AG04450 (cell line): Measurements from ENCODE around the gene SNAPIN. TPM values are rescaled to one million over a fixed set of nuclear protein-coding genes. Genes with fewer than 3 reads are reported as not detected.
A peak's percentile ranks its signal among the peaks of the same experiment; 100 is the strongest.
"Not testable (repeated sequence)": the region's sequence is repeated elsewhere in the genome, so short reads cannot be mapped to it uniquely, and the experiment has no call there.

Experiments
- CTCF ChIA-PET: fragments of 300-600, 350-600 bp; formaldehyde crosslinking; extraction: SDS; loops from one replicate; lab custom pipeline; 2022; ENCODE audit warnings: antibody characterized with exemption, inconsistent platforms; lab: Charles Lee
- POLR2A ChIA-PET: fragments of 350-600 bp; formaldehyde crosslinking; extraction: SDS; loops from one replicate; lab custom pipeline; 2021; ENCODE audit warnings: antibody characterized with exemption, inconsistent platforms; lab: Yijun Ruan, JAX
- DNase-seq: peaks from one replicate; pipeline ENCODE4 v3.0.0-alpha.2; 2011; ENCODE audit warnings: low read depth, low spot score
- H3K27ac ChIP-seq: one replicate; pipeline ENCODE4 v1.5.1; 2012; ENCODE audit warnings: low read depth, low read length, control low read depth
- H3K27me3 ChIP-seq: one replicate; pipeline ENCODE4 v1.6.0; 2012; ENCODE audit warnings: low read length; ENCODE audit not compliant: control insufficient read depth, insufficient read depth
- H3K4me3 ChIP-seq: 2 replicates; pipeline ENCODE4 v1.5.1; 2011; ENCODE audit warnings: mild to moderate bottlenecking, low read depth, low read length, control low read depth
- H3K9me3 ChIP-seq: 2 replicates; pipeline ENCODE4 v1.5.1; 2012; ENCODE audit warnings: low read length; ENCODE audit not compliant: control insufficient read depth, insufficient read depth
- CTCF ChIP-seq: IDR thresholded peaks from 2 replicates; pipeline ENCODE4 v1.5.1; 2011; ENCODE audit warnings: low read depth, low read length, control low read depth, inconsistent platforms
- polyA plus RNA-seq: library from polyadenylated mRNA; depleted of rRNA; stranded (reverse); fragments of >200 nt; gene quantifications from 2 replicates; pipeline ENCODE4 v1.2.3, GENCODE V29; 2011

SNAPIN gene
- polyA plus RNA-seq, 1 experiment: 56.8 TPM

DNA sequence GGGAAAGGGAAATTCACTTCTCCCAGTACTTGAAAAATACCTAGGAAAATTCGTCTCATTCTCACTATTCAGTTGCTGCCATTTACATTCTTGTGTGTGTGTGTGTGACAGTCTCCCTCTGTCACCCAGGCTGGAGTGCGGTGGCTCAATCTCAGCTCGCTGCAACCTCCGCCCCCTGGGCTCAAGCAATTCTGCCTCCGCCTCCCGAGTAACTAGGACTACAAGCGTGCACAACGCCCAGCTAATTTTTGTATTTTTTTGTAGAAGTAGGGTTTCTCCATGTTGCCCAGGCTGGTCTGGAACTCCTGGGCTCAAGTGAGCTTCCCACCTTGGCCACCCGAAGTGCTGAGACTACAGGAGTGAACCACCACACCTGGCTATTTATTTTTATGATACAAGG, 1.2 kb downstream of the SNAPIN start:
- DNase-seq: no peak
- H3K9me3 ChIP-seq: no peaks in the 10 kb centered on the region
- peak overlapping the region; percentile 92 for H3K4me3 ChIP-seq
- CTCF ChIA-PET: interaction anchor here (0.7 to 1.9 kb wide), 6 partner anchors 18 to 486 kb away, joined by 3 to 8 read pairs (median 6); partner anchors contain the start of genes S100A1 and S100A13
- H3K27me3 ChIP-seq: no peaks in the 10 kb centered on the region
- POLR2A ChIA-PET: interaction anchor here (1.5 kb wide), 1 partner anchor 26 kb away, joined by 10 read pairs; the partner anchor contains the start of gene CHTOP
- no peak overlapping the region for H3K27ac ChIP-seq
- TF ChIP-seq CTCF: no peak

DNA sequence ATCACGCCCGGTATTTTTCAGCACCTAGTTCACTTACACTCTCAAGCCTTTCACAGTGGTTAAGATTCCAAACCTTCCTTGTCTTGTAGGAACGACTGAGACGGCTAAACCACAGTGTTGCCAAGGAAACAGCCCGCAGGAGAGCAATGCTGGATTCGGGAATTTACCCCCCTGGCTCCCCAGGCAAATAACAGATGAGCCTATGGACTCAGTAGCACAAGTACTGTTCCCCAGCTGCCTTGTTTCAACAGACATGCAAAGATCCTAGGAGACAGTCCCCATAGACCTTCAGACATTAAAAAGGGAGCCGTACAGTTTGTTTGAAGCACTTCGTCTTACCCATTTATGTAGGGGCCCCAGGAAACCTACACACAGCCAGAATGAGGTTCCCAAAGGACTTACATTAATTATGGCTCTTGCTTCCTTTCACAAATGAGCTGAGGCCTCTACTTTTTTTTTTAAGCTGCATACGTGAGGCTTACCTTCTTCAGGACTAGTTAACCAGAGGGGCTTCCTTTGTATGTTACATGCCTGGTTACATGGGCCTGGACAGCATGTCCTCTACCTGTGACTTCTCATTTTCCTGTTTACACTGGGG, 2.7 kb downstream of the SNAPIN start:
- POLR2A ChIA-PET: interaction anchor here (1.1 to 1.6 kb wide), 2 partner anchors 27 to 34 kb away, joined by 5 to 13 read pairs; partner anchors contain the start of genes CHTOP and S100A13
- no peak overlapping the region for H3K27ac ChIP-seq
- no peak for TF ChIP-seq CTCF
- H3K27me3 ChIP-seq: no peaks in the 10 kb centered on the region
- no peak for DNase-seq
- H3K9me3 ChIP-seq: no peaks in the 10 kb centered on the region
- CTCF ChIA-PET: interaction anchor here (1.2 kb wide), 1 partner anchor 128 kb away, joined by 4 read pairs; no protein-coding TSS in a partner anchor
- H3K4me3 ChIP-seq: no peak overlapping the region

GRCh38 chr1:153662269-153662668, 3.8 kb downstream of the SNAPIN start:
- no peaks in the 10 kb centered on the region for H3K9me3 ChIP-seq
- DNase-seq: no peak
- ChIA-PET POLR2A (interaction anchor here (1.1 kb wide), 1 partner anchor 28 kb away, joined by 3 read pairs; the partner anchor contains the start of gene CHTOP), CTCF (interaction anchor here (1.2 kb wide), 1 partner anchor 129 kb away, joined by 4 read pairs; no protein-coding TSS in a partner anchor)
- no peak overlapping the region for H3K4me3 ChIP-seq
- no peaks in the 10 kb centered on the region for H3K27me3 ChIP-seq
- H3K27ac ChIP-seq: no peak overlapping the region
- TF ChIP-seq CTCF: no peak

- POLR2A ChIA-PET: interaction anchor here (1.1 kb wide), 1 partner anchor 29 kb away, joined by 3 read pairs; the partner anchor contains the start of gene CHTOP
- H3K4me3 ChIP-seq: no peak overlapping the region
- no peaks in the 10 kb centered on the region for H3K27me3 ChIP-seq
- no peaks in the 10 kb centered on the region for H3K9me3 ChIP-seq
- no peak for DNase-seq
- TF ChIP-seq CTCF: no peak
- CTCF ChIA-PET: interaction anchor here (0.6 to 1.8 kb wide), 2 partner anchors 89 to 91 kb away, joined by 4 to 6 read pairs; no protein-coding TSS in a partner anchor
- peak overlapping the region; percentile 41 for H3K27ac ChIP-seq
Observed at GRCh38 chr1:153663211-153663610, 4.7 kb downstream of the SNAPIN start.

DNA sequence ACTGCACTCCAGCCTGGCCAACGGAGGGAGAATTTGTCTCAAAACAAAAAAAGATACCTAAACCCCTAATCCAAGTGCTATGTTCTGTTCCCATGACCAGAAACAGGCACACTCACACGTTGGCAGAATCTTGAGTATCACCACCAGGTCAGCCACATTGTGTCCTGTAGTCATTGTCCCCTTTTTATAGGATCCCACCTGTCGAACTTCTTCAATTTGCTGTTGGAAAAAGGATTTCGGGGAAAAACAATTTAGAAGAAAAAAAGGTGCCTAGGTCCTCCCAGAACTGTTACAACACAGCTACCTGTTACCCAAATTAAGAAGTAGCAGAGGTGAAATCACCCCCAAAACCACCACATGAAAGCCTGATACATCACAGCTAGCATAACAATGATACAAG, 8.9 kb downstream of the SNAPIN start:
- no peak for DNase-seq
- no peak overlapping the region for H3K4me3 ChIP-seq
- no peaks in the 10 kb centered on the region; the same call in 1 of the 2 replicates for H3K9me3 ChIP-seq
- no peaks in the 10 kb centered on the region for H3K27me3 ChIP-seq
- POLR2A ChIA-PET: interaction anchor here (1.1 kb wide), 1 partner anchor 33 kb away, joined by 4 read pairs; the partner anchor contains the start of gene CHTOP
- no peak overlapping the region for H3K27ac ChIP-seq
- CTCF ChIA-PET: no interaction called here
- TF ChIP-seq CTCF: no peak

DNA sequence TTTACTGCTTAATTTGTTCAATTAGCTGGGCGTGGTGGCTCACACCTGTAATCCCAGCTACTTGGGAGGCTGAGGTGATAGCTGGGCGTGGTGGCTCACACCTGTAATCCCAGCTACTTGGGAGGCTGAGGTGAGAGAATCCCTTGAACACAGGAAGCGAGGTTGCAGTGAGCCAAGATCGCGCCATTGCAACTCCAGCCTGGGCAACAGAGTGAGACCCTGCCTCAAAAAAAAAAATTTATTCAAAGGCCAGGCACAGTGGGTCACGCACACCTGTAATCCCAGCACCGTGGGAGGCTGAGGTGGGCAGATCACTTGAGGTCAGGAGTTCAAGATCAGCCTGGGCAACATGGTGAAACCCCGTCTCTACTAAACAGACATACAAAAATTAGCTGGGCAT, 10.2 kb downstream of the SNAPIN start:
- H3K9me3 ChIP-seq, H3K4me3 ChIP-seq, H3K27ac ChIP-seq, POLR2A ChIA-PET, H3K27me3 ChIP-seq, DNase-seq: not testable (repeated sequence)
- CTCF ChIA-PET: interaction anchor here (1.4 kb wide), 1 partner anchor 158 kb away, joined by 6 read pairs; no protein-coding TSS in a partner anchor
